GM12865 (cell line): ENCODE results near the gene NTNG2.

Experiments
- DNase-seq: peaks from one replicate; pipeline ENCODE4 v3.0.0; 2010; ENCODE audit warnings: low read depth
- H3K4me3 ChIP-seq: 2 replicates; pipeline ENCODE4 v1.5.1; 2011; ENCODE audit warnings: mild to moderate bottlenecking, low read depth, low read length, control low read depth
- CTCF ChIP-seq: IDR thresholded peaks from 2 replicates; pipeline ENCODE4 v1.5.1; 2011; ENCODE audit warnings: low read length, control low read depth, low read depth, inconsistent platforms; ENCODE audit not compliant: insufficient read depth; ENCODE audit errors: missing control alignments

Gene NTNG2

GRCh38 chr9:132232522-132232921, 70.7 kb downstream of the NTNG2 start:
- no peak for TF ChIP-seq CTCF
- H3K4me3 ChIP-seq = no peak overlapping the region
- DNase-seq = no peak

- H3K4me3 ChIP-seq = no peak overlapping the region
- no peak for DNase-seq
- TF ChIP-seq CTCF = no peak
Observed at GRCh38 chr9:132233138-132233537, 71.3 kb downstream of the NTNG2 start.

- DNase-seq = no peak
- no peak overlapping the region for H3K4me3 ChIP-seq
- no peak for TF ChIP-seq CTCF
Observed at GRCh38 chr9:132234535-132234934, 72.7 kb downstream of the NTNG2 start.

- no peak for DNase-seq
- H3K4me3 ChIP-seq = no peak overlapping the region
- no peak for TF ChIP-seq CTCF
Observed at GRCh38 chr9:132235125-132235524, 73.3 kb downstream of the NTNG2 start.

- H3K4me3 ChIP-seq = no peak overlapping the region
- peak; percentile 81 for DNase-seq
- peak; percentile 98 for TF ChIP-seq CTCF
Observed at GRCh38 chr9:132235894-132236661, 74.2 kb downstream of the NTNG2 start.

- no peak for TF ChIP-seq CTCF
- H3K4me3 ChIP-seq = no peak overlapping the region
- DNase-seq = no peak
Observed at GRCh38 chr9:132236662-132237311, 74.9 kb downstream of the NTNG2 start.

- no peak for TF ChIP-seq CTCF
- no peak for DNase-seq
Observed at GRCh38 chr9:132237481-132237880, 75.6 kb downstream of the NTNG2 start.

More at GRCh38 chr9:132237481-132237880, 75.6 kb downstream of the NTNG2 start:
- H3K4me3 ChIP-seq = no peak overlapping the region
